Gastrocnemius medialis (tissue), 4 donors: ENCODE results near the gene MTREX. TPM values are rescaled to one million over a fixed set of nuclear protein-coding genes. Genes with fewer than 3 reads are reported as not detected.
"Not testable (repeated sequence)": the region's sequence is repeated elsewhere in the genome, so short reads cannot be mapped to it uniquely, and the experiment has no call there.

Experiments used
- ATAC-seq, 2 donors: fragments of 150-250 bp; one replicate each; pipeline ENCODE4 v1.9.1; 2016
- DNase-seq, 2 donors: peaks; one replicate each; pipeline ENCODE4 v3.0.0-alpha.2; 2019
- H3K27ac ChIP-seq, 4 donors: fragments of 200-600 bp; sonication (generic); 1 replicate in 1 of 4; 2 replicates in 3 of 4; pipeline ENCODE4 v1.5.1; 2016 to 2018; ENCODE audit warnings: mild to moderate bottlenecking in 2 of 4, moderate library complexity in 1 of 4
- H3K27me3 ChIP-seq, 3 donors: fragments of 200-600 bp; sonication (generic) in 2 of 3; 1 replicate in 1 of 3; 2 replicates in 2 of 3; pipeline versions ENCODE4 v1.5.1 to v1.6.0; 2016 to 2019; ENCODE audit warnings: mild to moderate bottlenecking in 1 of 3, moderate library complexity in 1 of 3
- H3K36me3 ChIP-seq, 2 donors: fragments of 200-600 bp; sonication (generic) in 1 of 2; one replicate each; pipeline ENCODE4 v1.5.1; 2017 to 2018
- H3K4me1 ChIP-seq, 2 donors: fragments of 200-600 bp; sonication (generic) in 1 of 2; one replicate each; pipeline ENCODE4 v1.5.1; 2016 to 2017; ENCODE audit warnings: mild to moderate bottlenecking in 2 of 2
- H3K4me3 ChIP-seq, 4 donors: fragments of 200-600 bp; sonication (generic) in 3 of 4; 1 replicate in 1 of 4; 2 replicates in 3 of 4; pipeline ENCODE4 v1.5.1; 2016 to 2019; ENCODE audit warnings: mild to moderate bottlenecking in 2 of 4
- H3K9me3 ChIP-seq, 3 donors: fragments of 200-600 bp; sonication (generic) in 2 of 3; 1 replicate in 1 of 3; 2 replicates in 2 of 3; pipeline ENCODE4 v1.5.1; 2016 to 2019
- CTCF ChIP-seq, 5 experiments: fragments of 450-650 bp in 3 of 5; fragments of 200-600 bp in 2 of 5; sonication (generic) in 2 of 5; IDR thresholded peaks in 4 of 5; conservative IDR thresholded peaks in 1 of 5; 1 replicate in 4 of 5; 2 replicates in 1 of 5; pipeline ENCODE4 v1.5.1; 2016 to 2019; ENCODE audit warnings: antibody characterized with exemption in 5 of 5, mild to moderate bottlenecking in 3 of 5, moderate library complexity in 3 of 5
- POLR2A ChIP-seq, 2 donors: fragments of 450-650 bp; IDR thresholded peaks; one replicate each; pipeline ENCODE4 v1.6.1; 2017; ENCODE audit warnings: antibody characterized with exemption in 2 of 2, mild to moderate bottlenecking in 2 of 2, moderate library complexity in 2 of 2
- in situ Hi-C, 4 donors: fragments of 200-750 bp; cut with MboI; loops; one replicate each; pipeline versions ENCODE4 v1.15.0 to v1.8.0; 2017; ENCODE audit warnings: low sequenced_read_pairs in 4 of 4
- intact Hi-C: fragments of 100-400 bp; cut with DNase I; formaldehyde crosslinking; loops from one replicate; pipeline ENCODE4 v1.15.1; 2023; ENCODE audit warnings: low total_unique reads
- total RNA-seq, 4 donors: library from RNA; depleted of rRNA; stranded (reverse); fragments of >200 nt; gene quantifications; one replicate each; pipeline versions ENCODE4 v1.1.0 to v1.2.3, GENCODE V29; 2016

MTREX gene
- total RNA-seq, 4 donors from 2014 or later: 92.4 to 124 (median 109) TPM

GRCh38 chr5:55316837-55317236 lies 9.0 kb downstream of the MTREX start:
- TF ChIP-seq POLR2A (IDR thresholded peaks at IDR 0.05) (no peak), CTCF (IDR thresholded peaks at IDR 0.05 in 4 of 5, conservative IDR thresholded peaks at IDR 0.05 in 1 of 5) (no peak)
- ATAC-seq: no peak
- Histone ChIP-seq H3K4me1 (peaks cover 27 to 49% of the 10 kb centered on the region in 2 donors), H3K36me3 (no peaks in the 10 kb centered on the region), H3K4me3 (no peak overlapping the region), H3K9me3 (no peaks in the 10 kb centered on the region), H3K27me3 (no peaks in the 10 kb centered on the region), H3K27ac (no peak overlapping the region)
- intact Hi-C loops: no loop called here
- in situ Hi-C loops: loop anchor here in 2 of 4 donors (25.0 kb wide), 2 partner anchors 645 to 1895 kb away; no protein-coding TSS in a partner anchor
- DNase-seq: no peak

GRCh38 chr5:55318237-55318636 lies 10.4 kb downstream of the MTREX start:
- H3K27me3 ChIP-seq, H3K27ac ChIP-seq, H3K9me3 ChIP-seq, ATAC-seq, H3K4me3 ChIP-seq, DNase-seq, H3K36me3 ChIP-seq, intact Hi-C loops: not testable (repeated sequence)
- peaks cover 20 to 48% of the 10 kb centered on the region in 2 donors for H3K4me1 ChIP-seq
- in situ Hi-C loops: loop anchor here in 2 of 4 donors (25.0 kb wide), 2 partner anchors 644 to 1894 kb away; no protein-coding TSS in a partner anchor

- Histone ChIP-seq H3K27ac (no peak overlapping the region), H3K9me3 (no peaks in the 10 kb centered on the region), H3K4me3 (no peak overlapping the region), H3K27me3 (no peaks in the 10 kb centered on the region), H3K36me3 (no peaks in the 10 kb centered on the region), H3K4me1 (peaks cover 20 to 41% of the 10 kb centered on the region in 2 donors)
- DNase-seq (no peak), ATAC-seq (no peak)
- TF ChIP-seq POLR2A (IDR thresholded peaks at IDR 0.05): no peak
- no peak for TF ChIP-seq CTCF (IDR thresholded peaks at IDR 0.05 in 4 of 5, conservative IDR thresholded peaks at IDR 0.05 in 1 of 5)
- in situ Hi-C loops: loop anchor here in 2 of 4 donors (25.0 kb wide), 2 partner anchors 643 to 1893 kb away; no protein-coding TSS in a partner anchor
- intact Hi-C loops: no loop called here
Observed at GRCh38 chr5:55319491-55319890, 11.7 kb downstream of the MTREX start.

- H3K27ac ChIP-seq: no peak overlapping the region
- H3K27me3 ChIP-seq: no peaks in the 10 kb centered on the region
- TF ChIP-seq POLR2A (IDR thresholded peaks at IDR 0.05): no peak
- TF ChIP-seq CTCF (IDR thresholded peaks at IDR 0.05 in 4 of 5, conservative IDR thresholded peaks at IDR 0.05 in 1 of 5): no peak
- ATAC-seq (peak; percentile 36 to 45), DNase-seq (no peak)
- in situ Hi-C loops: loop anchor here in 2 of 4 donors (25.0 kb wide), 2 partner anchors 642 to 1892 kb away; no protein-coding TSS in a partner anchor
- H3K4me3 ChIP-seq: no peak overlapping the region
- H3K4me1 ChIP-seq: peaks cover 20 to 41% of the 10 kb centered on the region in 2 donors
- no peaks in the 10 kb centered on the region for H3K36me3 ChIP-seq
- H3K9me3 ChIP-seq: no peaks in the 10 kb centered on the region
- intact Hi-C loops: no loop called here
Observed at GRCh38 chr5:55320571-55320970, 12.8 kb downstream of the MTREX start.

- Histone ChIP-seq H3K9me3 (no peaks in the 10 kb centered on the region), H3K4me3 (no peak overlapping the region), H3K27me3 (no peaks in the 10 kb centered on the region), H3K36me3 (peaks cover 4 to 11% of the 10 kb centered on the region in 2 donors), H3K4me1 (peaks cover 17 to 38% of the 10 kb centered on the region in 2 donors), H3K27ac (no peak overlapping the region)
- intact Hi-C loops (no loop called here), in situ Hi-C loops (loop anchor here in 2 of 4 donors (25.0 kb wide), 2 partner anchors 638 to 1888 kb away; no protein-coding TSS in a partner anchor)
- ATAC-seq (no peak), DNase-seq (no peak)
- no peak for TF ChIP-seq POLR2A (IDR thresholded peaks at IDR 0.05)
- TF ChIP-seq CTCF (IDR thresholded peaks at IDR 0.05 in 4 of 5, conservative IDR thresholded peaks at IDR 0.05 in 1 of 5): no peak
Observed at GRCh38 chr5:55324006-55324405, 16.2 kb downstream of the MTREX start.
